Forelimb muscle (tissue), 1 donor: Measurements from ENCODE around the gene CHI3L2. TPM values are rescaled to one million over a fixed set of nuclear protein-coding genes. Genes with fewer than 3 reads are reported as not detected.
"Not testable (repeated sequence)": the region's sequence is repeated elsewhere in the genome, so short reads cannot be mapped to it uniquely, and the experiment has no call there.

Source experiments
- DNase-seq: peaks from one replicate; pipeline ENCODE4 v3.0.0-alpha.2; 2013; ENCODE audit warnings: low read depth
- polyA plus RNA-seq: library from polyadenylated mRNA; unstranded; fragments of 120-200 nt; gene quantifications from one replicate; pipeline ENCODE4 v1.2.1, GENCODE V29; 2013; ENCODE audit not compliant: insufficient read length

The CHI3L2 gene
- polyA plus RNA-seq, 1 donor, result 0.30 TPM

- no peak for DNase-seq
These were observed 25.2 kb upstream of the CHI3L2 start for GRCh38 chr1:111202366-111202706.

DNA sequence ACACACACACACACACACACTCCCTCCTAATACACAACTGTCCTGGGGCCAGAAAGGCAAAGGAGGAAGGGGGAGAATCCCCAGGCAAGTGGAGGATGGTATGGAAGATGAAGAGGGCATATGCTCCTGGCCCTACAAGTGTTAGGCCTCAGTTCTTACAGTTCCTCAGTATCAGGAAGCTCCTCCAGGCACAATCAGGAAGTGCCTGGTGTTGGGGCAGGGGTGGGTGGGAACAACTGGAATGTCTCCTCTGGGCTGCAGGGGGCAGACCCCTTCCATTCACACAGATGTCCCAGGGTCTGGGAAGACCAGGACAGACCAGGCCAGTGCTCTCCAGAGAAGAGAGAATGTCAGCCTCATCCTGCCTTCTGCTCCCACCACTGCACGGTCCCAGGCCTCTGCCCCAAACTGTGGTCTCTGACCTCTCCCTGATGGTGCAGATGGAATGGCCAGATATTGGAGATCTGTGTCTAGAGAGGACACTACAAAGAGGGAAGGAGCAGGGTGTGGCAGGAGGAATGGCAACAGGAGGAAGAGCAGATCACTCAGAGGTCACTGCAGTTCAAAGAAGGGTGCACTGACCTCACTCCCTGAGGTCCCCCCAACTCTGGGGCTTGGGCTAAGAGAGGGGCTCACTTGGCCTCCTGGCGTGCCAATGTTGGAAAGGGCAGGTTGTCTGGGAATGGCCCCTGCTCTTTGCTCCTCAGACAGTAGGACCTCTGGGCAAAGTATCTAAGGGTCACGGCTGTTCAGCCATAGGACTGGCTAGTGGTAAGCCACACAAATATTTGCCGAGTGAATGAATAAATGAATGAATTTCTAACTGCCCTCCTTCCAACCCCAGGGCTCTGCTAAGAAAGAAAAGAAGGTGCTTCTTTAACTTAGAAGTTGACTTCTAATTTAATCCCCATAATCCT lies 24.5 kb upstream of the CHI3L2 start:
- DNase-seq, result no peak

GRCh38 chr1:111203681-111204200 lies 23.8 kb upstream of the CHI3L2 start:
- no peak for DNase-seq

- DNase-seq, result no peak
These were observed 23.1 kb upstream of the CHI3L2 start for GRCh38 chr1:111204201-111204982.

- no peak for DNase-seq
These were observed 22.4 kb upstream of the CHI3L2 start for GRCh38 chr1:111204983-111205713.

GRCh38 chr1:111205714-111206050 lies 21.8 kb upstream of the CHI3L2 start:
- no peak for DNase-seq

- DNase-seq, result no peak
These were observed 18.6 kb upstream of the CHI3L2 start for GRCh38 chr1:111208921-111209320.

- no peak for DNase-seq
These were observed 17.9 kb upstream of the CHI3L2 start for GRCh38 chr1:111209622-111210021.

DNA sequence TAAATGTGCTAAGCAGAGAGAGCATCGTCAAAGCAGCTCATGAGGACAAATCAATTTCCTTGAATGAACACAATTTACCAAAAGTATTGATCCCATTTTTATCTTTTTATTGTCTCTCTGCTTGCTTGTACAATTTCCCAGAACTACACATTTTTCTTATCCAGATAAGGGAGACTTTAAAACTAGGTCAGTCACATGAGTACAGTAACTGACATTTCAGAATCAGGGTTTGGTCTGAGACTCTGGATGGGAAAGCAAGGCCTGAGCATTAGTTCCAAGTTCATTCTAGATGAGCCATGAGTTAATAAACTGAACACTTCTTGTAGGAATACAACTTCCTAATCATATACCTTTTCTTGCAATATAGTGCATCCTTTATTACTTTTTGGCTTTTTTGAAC lies 15.6 kb upstream of the CHI3L2 start:
- no peak for DNase-seq

GRCh38 chr1:111212634-111213335 lies 14.7 kb upstream of the CHI3L2 start:
- no peak for DNase-seq

- DNase-seq, result no peak
These were observed 14.1 kb upstream of the CHI3L2 start for GRCh38 chr1:111213412-111213811.

DNA sequence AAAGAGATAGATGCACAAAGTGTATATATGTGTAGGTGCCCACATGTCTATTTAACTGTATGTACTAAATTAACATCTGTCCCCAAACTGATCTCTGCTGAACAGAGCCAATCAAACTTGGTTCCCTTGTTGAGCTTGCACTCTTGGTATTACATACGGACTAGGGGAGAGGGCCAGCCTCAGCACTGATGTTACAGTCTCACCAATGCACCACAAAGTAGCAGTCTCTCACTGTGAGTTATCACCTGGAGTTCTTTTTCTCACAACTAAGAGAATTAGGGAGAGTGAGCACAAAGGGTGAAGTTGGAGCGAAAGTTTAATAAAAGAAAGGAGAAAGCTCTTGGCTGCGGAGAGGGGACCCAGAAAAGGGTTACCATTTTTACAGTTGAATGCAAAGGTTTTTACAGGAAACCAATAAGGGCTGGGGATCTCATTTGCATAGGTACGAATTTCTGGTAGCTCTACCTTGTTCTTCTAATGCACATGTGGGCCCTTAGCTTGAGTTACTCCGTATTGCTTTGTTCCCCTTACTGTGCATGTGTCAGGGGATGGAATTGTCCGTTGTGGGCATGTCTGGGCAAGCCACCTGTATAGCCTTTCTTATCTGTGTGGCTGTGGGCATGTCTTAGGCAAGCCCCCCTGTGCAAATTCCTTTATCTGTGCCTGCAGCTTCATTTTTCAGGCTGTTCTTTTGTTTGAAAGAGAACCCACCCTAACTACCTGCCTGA lies 13.3 kb upstream of the CHI3L2 start:
- no peak for DNase-seq

DNA sequence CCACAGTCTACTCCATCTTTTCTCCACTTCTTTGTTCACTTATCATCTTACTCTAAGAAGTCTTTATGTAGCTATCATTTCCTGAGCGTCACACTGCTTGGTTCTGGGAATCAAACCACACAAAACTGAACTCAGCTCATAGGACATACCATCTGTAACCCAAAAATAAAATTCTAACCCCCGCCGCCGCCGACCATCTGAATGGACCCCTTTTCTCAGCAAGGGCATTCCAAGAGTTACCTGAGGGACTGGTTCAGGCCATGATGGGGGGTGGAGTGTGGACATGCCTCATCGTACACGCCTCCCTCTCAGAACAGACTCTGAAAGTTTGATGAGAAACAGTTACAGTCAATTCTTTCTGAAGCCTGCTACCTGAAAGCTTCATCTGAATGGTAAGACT lies 12.6 kb upstream of the CHI3L2 start:
- DNase-seq, result no peak

DNA sequence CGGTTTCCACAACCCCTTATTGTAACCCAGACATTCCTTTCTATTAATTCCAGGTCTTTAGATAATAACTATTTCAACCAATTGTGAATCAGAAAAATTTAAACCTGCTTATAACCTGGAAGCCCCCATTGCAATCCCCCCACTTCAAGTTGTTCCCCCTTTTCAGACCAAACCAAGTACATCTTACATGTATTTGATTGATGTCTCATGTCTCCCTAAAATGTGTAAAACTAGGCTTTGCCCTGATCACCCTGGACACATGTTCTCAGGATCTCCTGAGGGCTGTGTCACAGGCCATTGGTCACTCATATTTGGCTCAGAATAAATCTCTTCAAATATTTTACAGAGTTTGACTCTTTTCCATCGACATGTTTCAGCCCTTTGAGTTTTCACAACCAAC lies 12.2 kb upstream of the CHI3L2 start:
- DNase-seq, result not testable (repeated sequence)

DNA sequence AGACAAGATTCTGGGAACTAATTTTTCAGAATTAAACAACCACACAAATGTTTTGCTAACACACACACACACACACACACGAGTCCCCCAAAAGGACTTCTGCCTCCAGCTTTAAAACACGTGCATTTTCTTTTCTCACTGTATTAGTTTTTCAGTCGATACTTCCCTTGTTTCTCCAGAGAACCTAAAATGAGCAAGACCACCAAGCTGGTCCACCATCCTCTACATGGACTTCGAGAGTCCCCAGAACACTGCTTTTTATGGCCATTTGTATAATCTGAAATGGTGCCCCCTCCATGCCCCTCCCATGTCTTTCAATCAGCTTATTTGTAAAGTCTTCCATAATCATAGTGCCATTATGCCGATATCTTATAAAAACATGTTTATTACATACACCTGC lies 10.8 kb upstream of the CHI3L2 start:
- no peak for DNase-seq

DNA sequence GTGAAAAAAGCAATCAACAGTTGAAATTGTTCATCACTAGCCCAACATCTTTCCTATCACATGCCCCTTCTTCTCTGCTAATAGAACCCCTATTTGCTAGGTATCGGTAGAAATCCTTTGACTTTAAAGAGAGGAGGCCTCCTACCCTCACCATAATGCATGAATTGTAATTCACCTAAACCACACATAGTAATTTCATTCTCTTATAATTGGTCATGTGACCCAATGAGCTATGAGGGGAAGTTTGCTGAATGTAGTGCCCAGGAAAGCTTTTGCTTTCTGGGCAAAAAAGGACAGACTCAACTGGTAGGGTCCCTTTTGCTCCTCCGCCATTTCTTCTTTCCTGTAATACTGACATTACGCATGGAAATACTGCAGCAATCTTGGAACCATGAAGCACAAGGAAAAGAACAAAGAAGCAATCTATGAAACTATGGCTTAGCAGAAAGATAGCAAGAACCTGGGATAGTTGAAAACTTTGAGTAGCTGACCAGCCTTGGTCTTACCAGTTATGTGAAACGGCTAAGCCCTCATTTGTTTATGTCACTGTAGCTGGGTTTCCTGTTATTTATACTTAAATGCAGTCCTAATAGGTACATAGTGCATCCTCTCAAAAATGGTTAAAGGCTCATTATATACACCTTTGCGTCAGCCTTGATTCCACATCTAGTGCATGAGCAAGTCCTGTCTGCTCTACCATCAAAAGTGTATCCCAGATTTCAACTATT lies 10.2 kb upstream of the CHI3L2 start:
- DNase-seq, result no peak

GRCh38 chr1:111218701-111219556 lies 8.6 kb upstream of the CHI3L2 start:
- DNase-seq, result no peak

GRCh38 chr1:111219557-111220286 lies 7.8 kb upstream of the CHI3L2 start:
- DNase-seq, result no peak
